SK-N-SH (cell line): Measurements from ENCODE around the gene MAP3K7CL. TPM values are rescaled to one million over a fixed set of nuclear protein-coding genes. Genes with fewer than 3 reads are reported as not detected.

Experiments
- CTCF ChIA-PET: fragments of 300-600, 350-600 bp; formaldehyde crosslinking; extraction: SDS; loops from one replicate; lab custom pipeline; 2021; lab: Yijun Ruan, JAX
- POLR2A ChIA-PET: fragments of 350-600 bp; sonication (Branson Sonifier 250); formaldehyde crosslinking; extraction: SDS; loops from one replicate; lab custom pipeline; 2020; ENCODE audit warnings: antibody characterized with exemption, inconsistent platforms; lab: Yijun Ruan, JAX
- DNase-seq: peaks from one replicate; pipeline ENCODE4 v3.0.0; 2012
- H2AFZ ChIP-seq: fragments of 200-600 bp; sonication (generic); 2 replicates; pipeline ENCODE4 v1.8.1; 2016; ENCODE audit warnings: antibody characterized with exemption, mild to moderate bottlenecking, low read depth
- H3F3A ChIP-seq: fragments of 200-600 bp; sonication (generic); replicated peaks from 2 replicates; pipeline ENCODE3; 2016; ENCODE audit warnings: antibody characterized with exemption, mild to moderate bottlenecking; ENCODE audit not compliant: insufficient read depth
- H3K27ac ChIP-seq, 2 experiments: fragments of 200-500 bp in 1 of 2; fragments of 200-600 bp in 1 of 2; sonication (Bioruptor generic) in 1 of 2; sonication (generic), shearing (Covaris generic) in 1 of 2; 2 replicates each; pipeline versions ENCODE4 v1.5.1 to v1.6.1; 2014 to 2016; ENCODE audit warnings: low read depth in 2 of 2, inconsistent platforms in 1 of 2, low read length in 1 of 2, mild to moderate bottlenecking in 1 of 2, mixed read lengths in 1 of 2
- H3K27me3 ChIP-seq: fragments of 200-600 bp; sonication (generic), shearing (Covaris generic); 2 replicates; pipeline ENCODE4 v1.6.1; 2016; ENCODE audit warnings: mixed run types; ENCODE audit not compliant: insufficient read depth
- H3K36me3 ChIP-seq, 2 experiments: fragments of 200-500 bp in 1 of 2; fragments of 200-600 bp in 1 of 2; sonication (Bioruptor generic) in 1 of 2; sonication (generic) in 1 of 2; replicated peaks in 1 of 2; 2 replicates each; pipeline versions ENCODE3 to v1.5.1; 2014 to 2016; ENCODE audit warnings: low read length in 1 of 2, mild to moderate bottlenecking in 1 of 2; ENCODE audit not compliant: insufficient read depth in 2 of 2, control insufficient read depth in 1 of 2
- H3K4me1 ChIP-seq, 2 experiments: fragments of 200-500 bp in 1 of 2; fragments of 200-600 bp in 1 of 2; sonication (Bioruptor generic) in 1 of 2; sonication (generic), shearing (Covaris generic) in 1 of 2; 2 replicates each; pipeline versions ENCODE4 v1.5.1 to v1.6.1; 2014 to 2016; ENCODE audit warnings: low read depth in 1 of 2, low read length in 1 of 2, mixed run types in 1 of 2; ENCODE audit not compliant: insufficient read depth in 2 of 2, control insufficient read depth in 1 of 2
- H3K4me2 ChIP-seq: fragments of 200-600 bp; sonication (generic), shearing (Covaris generic); 2 replicates; pipeline ENCODE4 v1.6.1; 2017; ENCODE audit warnings: mixed run types
- H3K4me3 ChIP-seq, 2 experiments: fragments of 200-500 bp in 1 of 2; fragments of 200-600 bp in 1 of 2; sonication (Bioruptor generic) in 1 of 2; sonication (generic), shearing (Covaris generic) in 1 of 2; 2 replicates each; pipeline versions ENCODE4 v1.5.1 to v1.8.1; 2014 to 2016; ENCODE audit warnings: low read depth in 2 of 2, inconsistent platforms in 1 of 2, low read length in 1 of 2, mild to moderate bottlenecking in 1 of 2, mixed read lengths in 1 of 2, moderate library complexity in 1 of 2
- H3K79me2 ChIP-seq: fragments of 200-600 bp; sonication (generic); 2 replicates; pipeline ENCODE4 v1.8.1; 2017; ENCODE audit warnings: mild to moderate bottlenecking; ENCODE audit not compliant: insufficient read depth
- H3K9ac ChIP-seq: fragments of 200-600 bp; sonication (generic); 2 replicates; pipeline ENCODE4 v1.6.1; 2017; ENCODE audit warnings: mixed run types
- H3K9me2 ChIP-seq: fragments of 200-600 bp; sonication (generic); 2 replicates; pipeline ENCODE4 v1.6.1; 2017; ENCODE audit warnings: mixed run types
- H3K9me3 ChIP-seq: fragments of 200-600 bp; sonication (generic); 2 replicates; pipeline ENCODE4 v1.6.1; 2017; ENCODE audit warnings: mixed run types, mild to moderate bottlenecking, moderate library complexity
- H4K20me1 ChIP-seq: fragments of 200-600 bp; sonication (generic); 2 replicates; pipeline ENCODE4 v1.6.1; 2017; ENCODE audit warnings: mild to moderate bottlenecking, mixed run types; ENCODE audit not compliant: insufficient read depth
- CHD2 ChIP-seq: fragments of 150-350 bp; IDR thresholded peaks from 2 replicates; pipeline ENCODE4 v1.6.1; 2018; ENCODE audit warnings: low read length; ENCODE audit not compliant: partially characterized antibody
- EP300 ChIP-seq, 2 experiments: IDR thresholded peaks; 2 replicates each; pipeline versions ENCODE4 v1.4.0 to v1.6.1; 2012; ENCODE audit warnings: borderline replicate concordance in 1 of 2, low read depth in 1 of 2, low read length in 1 of 2
- EZH2phosphoT487 ChIP-seq: fragments of 200-600 bp; sonication (generic); IDR thresholded peaks from 2 replicates; pipeline ENCODE4 v1.6.1; 2017; ENCODE audit warnings: low read depth, mixed run types, mild to moderate bottlenecking, antibody characterized with exemption, moderate library complexity, borderline replicate concordance
- FOSL2 ChIP-seq: IDR thresholded peaks from 2 replicates; pipeline ENCODE4 v1.4.0; 2012; ENCODE audit warnings: low read depth, mild to moderate bottlenecking, moderate library complexity, borderline replicate concordance
- IRF3 ChIP-seq: fragments of 150-350 bp; IDR thresholded peaks from 2 replicates; pipeline ENCODE4 v1.6.1; 2016; ENCODE audit warnings: mild to moderate bottlenecking, low read depth, low read length
- JUND ChIP-seq: IDR thresholded peaks from 2 replicates; pipeline ENCODE4 v1.4.0; 2012
- MEF2A ChIP-seq: IDR thresholded peaks from 2 replicates; pipeline ENCODE4 v1.4.0; 2012; ENCODE audit warnings: low read depth, borderline replicate concordance
- NFIC ChIP-seq: IDR thresholded peaks from 2 replicates; pipeline ENCODE4 v1.4.0; 2012; ENCODE audit warnings: borderline replicate concordance
- PBX3 ChIP-seq: IDR thresholded peaks from 2 replicates; pipeline ENCODE4; 2012
- POLR2AphosphoS5 ChIP-seq: IDR thresholded peaks from 2 replicates; pipeline ENCODE4 v1.6.1; 2012; ENCODE audit warnings: low read depth, low read length
- RXRA ChIP-seq: IDR thresholded peaks from 2 replicates; pipeline ENCODE4 v1.4.0; 2012; ENCODE audit warnings: low read depth, mild to moderate bottlenecking, borderline replicate concordance
- SIN3A ChIP-seq: IDR thresholded peaks from 2 replicates; pipeline ENCODE4 v1.6.1; 2012; ENCODE audit warnings: low read depth, mild to moderate bottlenecking, low read length, moderate library complexity, borderline replicate concordance
- TCF12 ChIP-seq: IDR thresholded peaks from 2 replicates; pipeline ENCODE4 v1.4.0; 2012
- USF1 ChIP-seq: IDR thresholded peaks from 2 replicates; pipeline ENCODE4 v1.4.0; 2012; ENCODE audit warnings: low read depth, borderline replicate concordance
- polyA plus RNA-seq, 3 experiments: library from polyadenylated mRNA; depleted of rRNA; stranded (reverse); fragments of >200 nt; gene quantifications; 2 replicates each; pipeline ENCODE4 v1.2.3, GENCODE V29; 2012
- TF ChIP-seq, protein P1 (sequence below): IDR thresholded peaks from 2 replicates; pipeline ENCODE4 v1.4.0; 2012; ENCODE audit warnings: low read depth
- TF ChIP-seq, protein P2 (sequence below): IDR thresholded peaks from 2 replicates; pipeline ENCODE4 v1.4.0; 2012; ENCODE audit warnings: low read depth, borderline replicate concordance

Gene MAP3K7CL
- polyA plus RNA-seq, 1 of the 3 experiments (the other 2 are of a cell fraction): 2.3 TPM

- TF ChIP-seq FOSL2 (peak; percentile 67; the same call in 1 of the 2 replicates), EZH2phosphoT487 (no peak), USF1 (no peak)
- TF ChIP-seq, all 33 proteins: peak for 8
Measured at GRCh38 chr21:29208682-29209059, 78.2 kb downstream of the MAP3K7CL start (continued).

DNA sequence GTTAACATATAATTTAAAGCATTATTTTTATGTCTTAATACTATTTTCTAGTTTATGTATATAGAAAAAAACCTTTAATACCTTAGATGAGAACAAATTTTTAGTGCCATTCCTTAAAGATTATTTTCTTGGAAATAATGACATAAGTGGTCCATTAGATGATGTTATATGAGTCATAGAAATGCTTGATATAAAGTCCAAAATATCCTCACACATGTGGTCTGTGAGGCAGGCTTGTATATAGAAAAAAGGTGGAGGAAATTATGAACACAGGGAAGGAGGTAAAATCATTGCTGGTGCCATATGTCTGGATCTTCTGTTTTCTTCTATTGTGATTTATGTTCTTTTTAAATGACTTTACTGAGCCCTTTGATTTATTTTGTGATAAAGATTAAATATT lies 79.3 kb downstream of the MAP3K7CL start:
- peaks cover 0 to 34% of the 10 kb centered on the region in 2 experiments; a peak in 3 of 4 replicates for H3K4me1 ChIP-seq
- TF ChIP-seq IRF3 (no peak), JUND (peak; percentile 49), TCF12 (peak; percentile 47; the same call in 1 of the 2 replicates), RXRA (no peak), EP300 (IDR thresholded peaks at IDR 0.05; ENCODE audit: borderline replicate concordance in 1 of 2, low read depth in 1 of 2, low read length in 1 of 2) (peak in 1 of 2 experiments; percentile 29; a peak in 1 of 4 replicates), MEF2A (no peak), CHD2 (no peak), FOSL2 (peak; percentile 49; the same call in 1 of the 2 replicates), PBX3 (peak; percentile 20; the same call in 1 of the 2 replicates), POLR2AphosphoS5 (no peak)
- TF ChIP-seq, protein P1, sequence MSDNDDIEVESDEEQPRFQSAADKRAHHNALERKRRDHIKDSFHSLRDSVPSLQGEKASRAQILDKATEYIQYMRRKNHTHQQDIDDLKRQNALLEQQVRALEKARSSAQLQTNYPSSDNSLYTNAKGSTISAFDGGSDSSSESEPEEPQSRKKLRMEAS: 0 out of 2 replicates have a peak, but pooled peaks have one; percentile 30
- CTCF ChIA-PET: no interaction called here
- no peaks in the 10 kb centered on the region for H3K27me3 ChIP-seq
- H3K36me3 ChIP-seq: no peaks in the 10 kb centered on the region
- no peak overlapping the region for H3K4me3 ChIP-seq
- peaks cover 37% of the 10 kb centered on the region for H3F3A ChIP-seq
- H2AFZ ChIP-seq: no peak overlapping the region
- no peaks in the 10 kb centered on the region for H3K9me3 ChIP-seq
- H3K9ac ChIP-seq: peak overlapping the region; percentile 30; the same call in 1 of the 2 replicates
- POLR2A ChIA-PET: no interaction called here
- H3K9me2 ChIP-seq: no peaks in the 10 kb centered on the region
- no peak overlapping the region for H3K4me2 ChIP-seq
- no peak for DNase-seq
- H3K79me2 ChIP-seq: peaks cover 34% of the 10 kb centered on the region
- no peaks in the 10 kb centered on the region for H4K20me1 ChIP-seq
- H3K27ac ChIP-seq: peak overlapping the region in 1 of 2 experiments; percentile 98; a peak in 2 of 4 replicates

GRCh38 chr21:29211205-29211604 lies 80.8 kb downstream of the MAP3K7CL start:
- H3K9ac ChIP-seq: no peak overlapping the region
- H3K4me3 ChIP-seq: no peak overlapping the region
- H3K79me2 ChIP-seq: peaks cover 40% of the 10 kb centered on the region
- H3K27ac ChIP-seq: no peak overlapping the region
- DNase-seq: no peak
- H3K9me3 ChIP-seq: no peaks in the 10 kb centered on the region
- H3K4me2 ChIP-seq: no peak overlapping the region
- TF ChIP-seq, protein P1: no peak
- TF ChIP-seq, protein P2, sequence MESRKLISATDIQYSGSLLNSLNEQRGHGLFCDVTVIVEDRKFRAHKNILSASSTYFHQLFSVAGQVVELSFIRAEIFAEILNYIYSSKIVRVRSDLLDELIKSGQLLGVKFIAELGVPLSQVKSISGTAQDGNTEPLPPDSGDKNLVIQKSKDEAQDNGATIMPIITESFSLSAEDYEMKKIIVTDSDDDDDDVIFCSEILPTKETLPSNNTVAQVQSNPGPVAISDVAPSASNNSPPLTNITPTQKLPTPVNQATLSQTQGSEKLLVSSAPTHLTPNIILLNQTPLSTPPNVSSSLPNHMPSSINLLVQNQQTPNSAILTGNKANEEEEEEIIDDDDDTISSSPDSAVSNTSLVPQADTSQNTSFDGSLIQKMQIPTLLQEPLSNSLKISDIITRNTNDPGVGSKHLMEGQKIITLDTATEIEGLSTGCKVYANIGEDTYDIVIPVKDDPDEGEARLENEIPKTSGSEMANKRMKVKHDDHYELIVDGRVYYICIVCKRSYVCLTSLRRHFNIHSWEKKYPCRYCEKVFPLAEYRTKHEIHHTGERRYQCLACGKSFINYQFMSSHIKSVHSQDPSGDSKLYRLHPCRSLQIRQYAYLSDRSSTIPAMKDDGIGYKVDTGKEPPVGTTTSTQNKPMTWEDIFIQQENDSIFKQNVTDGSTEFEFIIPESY: no peak
- no peak for TF ChIP-seq CHD2
- no peak for TF ChIP-seq RXRA
- TF ChIP-seq NFIC: no peak
- no peak for TF ChIP-seq SIN3A
- peaks cover 0 to 32% of the 10 kb centered on the region in 2 experiments; a peak in 3 of 4 replicates for H3K4me1 ChIP-seq
- H3F3A ChIP-seq: peaks cover 37% of the 10 kb centered on the region
- CTCF ChIA-PET: no interaction called here
- H3K27me3 ChIP-seq: no peaks in the 10 kb centered on the region
- POLR2A ChIA-PET: no interaction called here
- H4K20me1 ChIP-seq: no peaks in the 10 kb centered on the region
- no peaks in the 10 kb centered on the region for H3K36me3 ChIP-seq
- no peak overlapping the region for H2AFZ ChIP-seq
- no peaks in the 10 kb centered on the region for H3K9me2 ChIP-seq
